ENCODE results near the gene ZNF445.
"Not testable (repeated sequence)": the region's sequence is repeated elsewhere in the genome, so short reads cannot be mapped to it uniquely, and the experiment has no call there.

ZNF445 gene

DNA sequence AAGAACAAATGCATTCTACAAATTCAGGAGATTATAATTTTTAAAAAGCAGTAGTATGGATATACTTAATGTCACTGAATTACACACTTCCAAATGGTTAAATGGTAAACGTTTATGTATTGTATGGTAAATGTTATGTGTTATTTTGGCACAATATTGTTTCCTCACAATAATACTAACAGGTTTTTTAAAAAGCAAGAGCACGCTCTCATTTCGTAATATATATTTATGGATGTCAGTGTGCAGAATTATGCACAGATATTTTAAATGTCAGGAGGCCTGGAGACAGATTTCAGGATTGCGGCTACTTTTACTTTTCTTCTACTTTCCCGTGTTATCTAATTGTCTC is 533 bp downstream of the ZNF445 start:
- DNase-seq (ENCODE audit: low read depth in 2 of 2, low spot score in 1 of 2): no peak

- no peak for DNase-seq (ENCODE audit: low read depth in 2 of 2, low spot score in 1 of 2)
Observed at GRCh38 chr3:44476181-44476611, 1.3 kb downstream of the ZNF445 start.

GRCh38 chr3:44474886-44475285 is 2.6 kb downstream of the ZNF445 start:
- not testable (repeated sequence) for DNase-seq (ENCODE audit: low read depth in 2 of 2, low spot score in 1 of 2)

- DNase-seq (ENCODE audit: low read depth in 2 of 2, low spot score in 1 of 2): no peak
Observed at GRCh38 chr3:44470430-44470829, 7.0 kb downstream of the ZNF445 start.

- DNase-seq (ENCODE audit: low read depth in 2 of 2, low spot score in 1 of 2): no peak
Observed at GRCh38 chr3:44469914-44470313, 7.6 kb downstream of the ZNF445 start.

GRCh38 chr3:44468572-44469520 is 8.6 kb downstream of the ZNF445 start:
- no peak for DNase-seq (ENCODE audit: low read depth in 2 of 2, low spot score in 1 of 2)

DNA sequence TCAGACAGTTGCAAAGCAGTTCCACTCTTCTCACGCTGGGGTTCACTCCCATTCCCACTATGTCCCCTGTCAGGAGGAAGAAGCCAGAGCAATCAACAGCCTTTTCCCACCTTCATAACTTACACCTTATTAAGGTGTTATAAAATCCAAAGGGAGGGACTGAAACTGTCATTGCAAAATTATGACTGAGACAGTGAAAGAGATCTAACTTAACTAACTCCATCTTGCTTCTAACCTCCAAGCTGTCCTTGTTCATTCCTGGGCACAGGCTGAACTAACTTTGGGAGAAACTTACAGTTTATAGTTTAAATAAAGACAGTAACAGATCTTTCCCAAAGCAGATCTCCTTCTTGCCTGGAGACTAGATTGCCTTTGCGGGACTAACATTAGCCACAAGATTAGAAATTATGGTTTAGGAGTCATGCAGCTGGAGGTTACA is 9.4 kb downstream of the ZNF445 start:
- DNase-seq (ENCODE audit: low read depth in 2 of 2, low spot score in 1 of 2): not testable (repeated sequence)

DNA sequence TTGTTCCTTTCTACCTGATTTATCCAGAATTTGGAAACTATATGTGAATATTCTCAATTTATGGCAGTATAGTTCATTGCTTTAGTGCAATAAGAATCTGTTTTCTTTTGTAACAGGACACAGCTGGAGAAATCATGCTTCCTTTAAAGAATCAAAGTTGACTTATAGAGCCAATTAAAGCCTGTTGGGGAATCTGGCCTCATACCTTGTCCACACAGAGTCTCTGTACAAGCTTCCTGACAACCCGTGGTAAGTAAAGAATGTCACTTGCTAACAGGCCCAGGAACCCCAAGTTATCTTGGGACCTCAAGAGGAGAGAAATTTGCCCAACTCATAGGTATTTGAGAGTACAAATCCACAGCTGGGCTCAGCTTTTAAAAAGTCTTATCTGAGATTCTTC is 10.2 kb downstream of the ZNF445 start:
- no peak for DNase-seq (ENCODE audit: low read depth in 2 of 2, low spot score in 1 of 2)

DNA sequence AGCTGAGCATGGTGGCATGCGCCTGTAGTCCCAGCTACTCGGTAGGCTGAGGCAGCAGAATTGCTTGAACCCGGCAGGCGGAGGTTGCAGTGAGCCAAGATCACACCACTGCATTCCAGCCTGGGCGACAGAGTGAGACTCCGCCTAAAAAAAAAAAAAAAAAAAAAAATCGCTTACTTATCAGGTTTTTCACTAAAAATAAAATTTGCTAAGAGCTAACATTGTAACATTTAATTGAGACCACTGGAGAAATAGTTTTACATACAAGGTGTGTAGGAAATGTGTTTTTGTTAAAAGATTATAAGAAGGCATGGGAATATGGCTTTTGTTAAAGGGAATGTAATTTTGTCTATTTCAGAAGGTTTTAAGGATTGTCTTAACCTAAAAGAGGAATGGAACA is 12.6 kb downstream of the ZNF445 start:
- DNase-seq (ENCODE audit: low read depth in 2 of 2, low spot score in 1 of 2): not testable (repeated sequence)

- no peak for DNase-seq (ENCODE audit: low read depth in 2 of 2, low spot score in 1 of 2)
Observed at GRCh38 chr3:44464509-44464908, 13.0 kb downstream of the ZNF445 start.

DNA sequence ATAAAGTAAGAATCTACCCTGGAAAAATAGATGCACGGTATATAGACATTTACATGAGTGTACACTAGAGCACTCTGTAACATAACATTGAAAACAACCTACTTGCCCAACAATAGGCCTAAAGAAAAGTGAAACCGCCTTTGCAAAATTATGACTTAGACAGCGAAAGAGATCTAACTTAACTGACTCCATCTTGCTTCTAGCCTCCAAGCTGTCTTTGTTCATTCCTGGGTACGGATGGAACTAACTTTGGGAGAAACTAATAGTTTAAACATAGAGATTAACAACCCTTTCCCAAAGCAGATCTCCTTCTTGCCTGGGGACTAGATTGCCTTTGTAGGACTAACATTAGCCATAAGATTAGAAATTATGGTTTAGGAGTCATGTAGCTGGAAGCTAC is 17.4 kb downstream of the ZNF445 start:
- not testable (repeated sequence) for DNase-seq (ENCODE audit: low read depth in 2 of 2, low spot score in 1 of 2)

GRCh38 chr3:44455318-44455717 is 22.2 kb downstream of the ZNF445 start:
- no peak for DNase-seq (ENCODE audit: low read depth in 2 of 2, low spot score in 1 of 2)

GRCh38 chr3:44454258-44454657 is 23.2 kb downstream of the ZNF445 start:
- DNase-seq (ENCODE audit: low read depth in 2 of 2, low spot score in 1 of 2): no peak

DNA sequence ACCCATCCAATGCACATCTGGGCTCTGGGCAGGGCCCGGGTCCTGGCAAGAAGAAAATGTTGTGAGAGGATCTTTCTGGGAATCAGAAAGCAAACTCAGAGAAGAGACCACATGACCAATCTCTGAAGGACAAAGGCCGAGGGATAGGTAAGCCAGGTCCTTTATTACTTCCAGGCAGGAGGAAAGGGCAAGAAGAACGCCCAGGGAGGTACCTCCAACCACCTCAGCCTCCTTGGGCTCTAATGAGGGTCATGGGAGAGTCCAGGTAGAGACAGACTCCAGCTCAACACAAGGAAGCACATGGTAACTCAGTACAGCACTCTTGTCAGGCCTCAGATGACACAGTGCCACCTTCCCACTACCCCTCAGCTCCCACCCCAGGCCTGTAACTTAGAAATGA is 26.0 kb downstream of the ZNF445 start:
- no peak for DNase-seq (ENCODE audit: low read depth in 2 of 2, low spot score in 1 of 2)

- no peak for DNase-seq (ENCODE audit: low read depth in 2 of 2, low spot score in 1 of 2)
Observed at GRCh38 chr3:44446929-44447328, 30.5 kb downstream of the ZNF445 start.

- DNase-seq (ENCODE audit: low read depth in 2 of 2, low spot score in 1 of 2): no peak
Observed at GRCh38 chr3:44445786-44446185, 31.7 kb downstream of the ZNF445 start.

DNA sequence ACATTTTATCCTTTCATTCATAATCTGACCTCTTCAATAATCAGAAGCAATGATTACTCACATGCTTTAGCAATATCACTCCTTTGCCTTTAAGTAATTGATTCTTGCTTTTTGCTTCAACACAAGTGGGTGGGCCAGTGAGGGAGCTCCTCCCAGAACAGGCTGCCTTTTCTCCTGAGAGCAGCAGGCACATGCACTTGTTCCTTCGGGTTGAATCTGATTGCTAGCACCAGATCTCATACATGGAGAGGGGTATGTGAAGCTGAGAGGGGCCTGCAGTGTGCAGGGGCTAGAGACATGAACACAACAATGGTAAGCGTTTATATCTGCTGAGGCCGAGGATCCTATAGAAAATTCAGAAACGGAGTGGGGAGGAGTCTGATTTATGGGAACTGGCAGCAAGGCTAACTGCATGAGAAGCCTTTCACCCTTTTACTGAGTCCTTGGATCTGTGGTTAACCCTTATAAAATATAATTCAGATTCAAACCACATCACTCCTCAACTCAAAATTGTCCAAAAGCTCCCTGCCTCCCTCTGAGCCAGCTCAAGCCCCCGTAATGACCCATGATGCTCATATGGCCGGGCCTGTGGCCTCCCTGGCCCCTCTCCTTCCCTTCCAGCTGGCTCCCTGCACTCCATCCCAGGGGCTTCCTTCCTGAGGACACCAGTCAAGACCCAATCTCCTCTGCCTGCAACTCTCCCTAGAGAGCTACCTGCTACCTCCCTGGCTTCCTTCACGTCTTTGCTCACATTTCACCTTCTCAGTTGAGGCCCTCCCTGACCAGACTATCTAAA is 32.4 kb downstream of the ZNF445 start:
- no peak for DNase-seq (ENCODE audit: low read depth in 2 of 2, low spot score in 1 of 2)

DNA sequence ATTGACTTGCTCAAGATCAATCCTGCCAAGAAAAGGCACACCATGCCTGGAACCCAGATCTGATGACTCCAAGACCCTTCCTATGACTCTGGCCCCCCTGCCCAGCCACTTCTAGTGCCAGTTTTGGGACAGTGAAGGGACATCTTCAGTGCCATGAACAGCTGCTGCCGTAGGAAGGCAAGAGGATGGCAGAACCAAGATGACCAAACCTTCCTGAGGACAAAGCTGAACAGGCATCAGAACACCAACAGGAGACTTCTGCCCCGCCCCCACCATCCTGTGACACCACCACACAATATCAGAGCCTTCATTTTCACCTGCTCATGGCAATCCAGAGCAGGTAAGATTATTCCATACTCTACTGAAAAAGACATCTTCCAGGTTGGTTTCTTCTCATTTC is 33.0 kb downstream of the ZNF445 start:
- DNase-seq (ENCODE audit: low read depth in 2 of 2, low spot score in 1 of 2): no peak

DNA sequence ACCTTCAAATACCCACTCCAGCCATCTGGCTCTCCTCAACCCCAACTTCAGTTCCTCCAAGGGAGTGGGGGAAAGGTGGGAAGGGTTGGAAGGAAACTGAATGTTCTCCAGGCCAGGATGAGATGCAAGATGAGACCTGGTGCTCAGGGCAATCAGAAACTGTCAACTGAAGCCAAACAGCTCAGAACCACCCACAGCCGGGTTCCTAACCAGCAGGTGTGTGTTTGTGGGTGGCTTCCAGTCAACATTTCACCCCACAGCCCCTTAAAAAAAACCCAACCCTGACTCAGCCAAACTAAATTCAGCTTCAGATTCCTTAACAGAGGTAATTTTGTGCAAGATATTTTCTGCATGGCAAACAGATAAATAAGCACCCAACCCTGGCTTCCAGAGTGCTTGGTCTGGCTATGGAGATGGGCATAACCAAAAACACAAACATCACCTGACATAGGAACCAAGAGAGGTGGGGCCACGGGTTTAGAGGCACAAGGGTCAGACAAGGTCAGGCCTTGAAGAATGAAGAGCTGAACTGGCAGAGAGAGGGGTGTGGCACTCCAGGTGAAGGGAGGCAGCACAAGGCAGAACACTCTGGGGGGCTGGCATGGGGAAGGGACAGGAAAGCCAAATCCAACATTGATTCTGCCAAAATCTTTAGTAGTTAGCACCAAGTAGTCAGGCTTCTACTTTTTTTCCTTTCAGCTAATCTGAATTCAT is 34.7 kb downstream of the ZNF445 start:
- no peak for DNase-seq (ENCODE audit: low read depth in 2 of 2, low spot score in 1 of 2)

DNA sequence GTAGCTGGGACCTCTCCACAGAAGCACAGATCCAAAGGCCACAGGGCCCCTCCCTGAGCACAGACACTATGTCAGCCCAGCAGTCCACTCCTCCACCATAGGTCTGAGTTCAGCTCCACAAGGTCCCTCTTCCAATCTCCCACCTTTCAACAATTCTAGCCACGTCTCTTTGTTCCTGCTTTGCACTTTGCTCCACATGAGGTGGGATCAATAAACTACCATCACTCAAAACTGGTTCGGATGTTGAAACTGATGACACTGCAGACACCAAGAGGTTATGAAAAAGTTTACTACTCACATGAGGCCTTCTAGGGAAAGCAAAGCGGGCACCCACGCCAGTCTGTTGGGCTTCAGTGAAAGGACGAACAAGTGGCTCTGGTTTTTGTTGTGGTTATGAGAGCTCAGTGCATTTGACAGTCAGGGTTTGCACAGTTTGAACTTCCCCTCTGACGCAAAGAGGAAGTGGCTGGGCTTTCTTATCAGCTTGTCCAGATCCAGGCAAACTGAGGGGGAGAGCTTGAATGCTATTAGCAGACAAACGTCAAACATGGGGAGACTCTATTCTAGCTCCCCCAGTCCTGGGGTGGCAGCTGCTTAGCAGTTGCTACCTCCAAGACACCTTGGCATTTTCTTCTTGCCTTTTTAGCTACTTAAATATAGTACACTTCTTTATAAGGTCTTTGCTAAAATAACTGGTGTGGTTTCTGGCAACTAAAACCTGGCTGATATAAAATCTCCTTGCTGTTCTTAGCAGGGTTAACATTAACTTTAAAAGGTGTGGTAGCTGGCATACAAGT is 37.8 kb downstream of the ZNF445 start:
- DNase-seq (ENCODE audit: low read depth in 2 of 2, low spot score in 1 of 2): peak; percentile 6 to 48

DNA sequence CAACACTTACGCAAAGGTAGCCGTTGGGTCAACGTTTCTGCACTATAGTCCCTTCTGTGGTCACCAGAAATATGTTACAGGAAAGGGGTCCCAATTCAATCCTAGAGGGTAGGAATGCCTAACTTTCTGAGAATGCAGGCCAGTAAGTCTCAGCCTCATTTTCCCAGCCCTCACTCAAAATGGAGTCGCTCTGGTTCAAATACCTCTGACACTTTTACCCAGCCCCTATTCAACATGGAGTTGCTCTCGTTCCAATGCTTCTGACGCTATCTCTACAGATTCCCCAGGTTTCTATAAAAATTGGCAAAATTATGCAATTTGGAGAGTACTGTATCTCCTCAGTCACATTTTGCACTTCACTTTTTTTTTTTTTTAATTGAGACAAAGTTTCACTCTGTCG is 39.7 kb downstream of the ZNF445 start:
- DNase-seq (ENCODE audit: low read depth in 2 of 2, low spot score in 1 of 2): no peak

Data from stimulated activated CD8-positive, alpha-beta memory T cell treated with anti-CD3 and anti-CD28 coated beads, Interleukin-4, amount 100 ng/mL, for 4 hours (primary cell).